ENCODE results near the gene MADD. TPM values are rescaled to one million over a fixed set of nuclear protein-coding genes. Genes with fewer than 3 reads are reported as not detected.

The MADD gene
- total and polyA plus RNA-seq, 2 donors (not counting 1 experiment from before 2014, with no cell fraction given): 56.8 to 108 TPM

- Mint-ChIP-seq H3K4me3 (peak overlapping the region; percentile 89), H3K27ac (peak overlapping the region; percentile 94), H3K27me3 (no peaks in the 10 kb centered on the region), H3K9me3 (ENCODE audit: insufficient read depth) (no peaks in the 10 kb centered on the region), H3K4me1 (peaks cover 55% of the 10 kb centered on the region)
- DNase-seq (peak; percentile 92), ATAC-seq (ENCODE audit: low read depth) (peak; percentile 67)
- peaks cover 40% of the 10 kb centered on the region for H3K79me2 ChIP-seq (ENCODE audit: control insufficient read depth, insufficient read depth, low read length)
- peaks cover 28% of the 10 kb centered on the region for H4K20me1 ChIP-seq (ENCODE audit: control insufficient read depth, insufficient read depth, low read length, poor library complexity, severe bottlenecking)
- H3K4me1 ChIP-seq (ENCODE audit: control insufficient read depth in 2 of 2, insufficient read depth in 2 of 2, low read length in 2 of 2): peaks cover 47 to 48% of the 10 kb centered on the region in 2 donors
- peak overlapping the region; percentile 90 to 92 for H3K27ac ChIP-seq (ENCODE audit: low read length in 2 of 2)
- peak overlapping the region; percentile 58 to 89 (median 84) for H3K4me3 ChIP-seq (ENCODE audit: control extremely low read depth in 1 of 5, extremely low read depth in 1 of 5, insufficient read depth in 1 of 5, low read depth in 2 of 5, low read length in 4 of 5)
- no peaks in the 10 kb centered on the region for H3K27me3 ChIP-seq (replicated peaks in 1 of 4; ENCODE audit: control extremely low read depth in 1 of 4, control insufficient read depth in 3 of 4, insufficient read depth in 4 of 4, low read length in 3 of 4)
- peaks cover 0 to 7% of the 10 kb centered on the region in 2 experiments for H3K36me3 ChIP-seq (replicated peaks in 1 of 2; ENCODE audit: control extremely low read depth in 1 of 2, control insufficient read depth in 1 of 2, extremely low read depth in 1 of 2, insufficient read depth in 2 of 2, low read length in 1 of 2)
- CTCF ChIA-PET: no interaction called here
- POLR2A ChIA-PET: interaction anchor here (0.6 to 1.9 kb wide), 4 partner anchors 21 to 154 kb away, joined by 4 to 8 read pairs (median 4); partner anchors contain the start of genes ACP2 and DDB2
- H2AFZ ChIP-seq (ENCODE audit: insufficient read depth, low read depth, low read length, poor library complexity, severe bottlenecking): peak overlapping the region; percentile 96
- intact Hi-C loops (cut with micrococcal nuclease): loop anchor here (1.0 to 5.0 kb wide), 10 partner anchors 21 to 569 kb away; partner anchors contain the start of genes ACP2, ARHGAP1, CKAP5 and DDB2
- under 1% methylated on average over 46 of the region's 52 CpGs for WGBS (ENCODE audit: insufficient coverage)
- H3K4me2 ChIP-seq (replicated peaks; ENCODE audit: low read depth, low read length, poor library complexity, severe bottlenecking): peak overlapping the region; percentile 94
- TF ChIP-seq EZH2 (IDR thresholded peaks at IDR 0.05; ENCODE audit: borderline replicate concordance, insufficient read depth, low read depth, low read length, poor library complexity, severe bottlenecking) (no peak), CTCF (IDR thresholded peaks at IDR 0.05) (no peak)
- peak overlapping the region; percentile 81 for H3K9ac ChIP-seq (ENCODE audit: low read length)
- no peaks in the 10 kb centered on the region for H3K9me3 ChIP-seq (ENCODE audit: control extremely low read depth in 1 of 3, control insufficient read depth in 2 of 3, insufficient read depth in 1 of 3, low read length in 2 of 3)
These were observed 718 bp upstream of the MADD start for GRCh38 chr11:47269002-47269828.

Measured in B cell (primary cell).